HG03432 (cell line): ENCODE measurements around the gene OLFML2A.
"Not testable (repeated sequence)": the region's sequence is repeated elsewhere in the genome, so short reads cannot be mapped to it uniquely, and the experiment has no call there.

Experiments used
- ATAC-seq: cut with Tn5 transposase; IDR thresholded peaks from one replicate; pipeline ENCODE4 v1.9.1; 2021; ENCODE audit warnings: mild to moderate bottlenecking, moderate library complexity; ENCODE audit not compliant: unreplicated experiment

The OLFML2A gene

GRCh38 chr9:124760719-124761118, 16.2 kb upstream of the OLFML2A start:
- ATAC-seq, result no peak

GRCh38 chr9:124761196-124761595, 15.7 kb upstream of the OLFML2A start:
- no peak for ATAC-seq

GRCh38 chr9:124761710-124762109, 15.2 kb upstream of the OLFML2A start:
- ATAC-seq, result no peak

GRCh38 chr9:124762633-124763032, 14.3 kb upstream of the OLFML2A start:
- ATAC-seq, result no peak

- ATAC-seq, result no peak
Observed at GRCh38 chr9:124764774-124765438, 12.0 kb upstream of the OLFML2A start.

- no peak for ATAC-seq
Observed at GRCh38 chr9:124765439-124765835, 11.5 kb upstream of the OLFML2A start.

- ATAC-seq, result no peak
Observed at GRCh38 chr9:124766326-124766725, 10.6 kb upstream of the OLFML2A start.

GRCh38 chr9:124766815-124767554, 9.9 kb upstream of the OLFML2A start:
- ATAC-seq, result no peak

- ATAC-seq, result no peak
Observed at GRCh38 chr9:124767821-124768220, 9.1 kb upstream of the OLFML2A start.

GRCh38 chr9:124768334-124768733, 8.6 kb upstream of the OLFML2A start:
- ATAC-seq, result no peak

GRCh38 chr9:124768750-124769548, 8.0 kb upstream of the OLFML2A start:
- no peak for ATAC-seq

GRCh38 chr9:124769549-124770358, 7.2 kb upstream of the OLFML2A start:
- ATAC-seq, result no peak

- ATAC-seq, result peak; percentile 1
Observed at GRCh38 chr9:124770359-124771020, 6.4 kb upstream of the OLFML2A start.

GRCh38 chr9:124771021-124771866, 5.7 kb upstream of the OLFML2A start, which contains the start of gene NR6A1:
NR6A1 (minus strand) TSS chr9:124771311.
- peak; percentile 89 for ATAC-seq

GRCh38 chr9:124771867-124772679, 4.9 kb upstream of the OLFML2A start:
- no peak for ATAC-seq

GRCh38 chr9:124772877-124773276, 4.1 kb upstream of the OLFML2A start:
- ATAC-seq, result not testable (repeated sequence)

GRCh38 chr9:124773473-124774128, 3.3 kb upstream of the OLFML2A start:
- no peak for ATAC-seq
